ENCODE results near the gene RHBDL2.
A peak's percentile ranks its signal among the peaks of the same experiment; 100 is the strongest.

DNA sequence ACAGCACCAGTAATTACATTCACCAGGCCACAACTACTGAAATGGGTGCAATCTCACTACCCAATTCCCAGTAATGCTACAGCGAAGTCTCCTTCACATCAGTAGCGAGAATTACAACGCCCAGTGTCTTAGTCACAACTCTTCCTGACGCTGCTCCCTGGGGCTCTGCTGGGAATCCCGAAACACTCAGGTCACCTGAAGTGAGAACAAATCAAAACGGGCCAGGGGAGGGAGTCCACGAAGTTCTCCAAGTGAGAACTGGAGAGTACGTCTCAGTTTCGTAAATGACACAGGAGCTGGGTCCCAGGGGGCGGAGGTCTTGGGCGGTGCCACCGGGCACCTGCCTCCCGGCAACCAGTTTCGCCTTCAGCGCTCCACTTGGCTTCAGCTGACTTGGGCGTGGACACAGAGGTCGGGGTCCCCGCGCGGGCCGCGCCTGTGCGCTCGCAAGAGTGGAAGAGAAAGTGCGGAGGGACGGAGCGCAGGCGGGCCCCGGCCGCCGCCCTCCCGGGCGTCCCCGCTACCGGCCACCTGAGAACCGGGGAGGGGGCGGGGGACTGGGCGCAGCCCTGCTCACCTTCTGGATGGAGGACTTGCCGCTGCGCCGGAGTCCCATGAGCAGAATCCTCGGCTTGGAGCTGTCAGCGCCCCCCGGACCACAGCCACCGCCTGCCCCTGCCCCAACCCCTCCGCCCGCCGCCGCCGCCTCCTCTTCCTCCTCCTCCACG, 82.6 kb downstream of the RHBDL2 start:
- TF ChIP-seq, protein P1, sequence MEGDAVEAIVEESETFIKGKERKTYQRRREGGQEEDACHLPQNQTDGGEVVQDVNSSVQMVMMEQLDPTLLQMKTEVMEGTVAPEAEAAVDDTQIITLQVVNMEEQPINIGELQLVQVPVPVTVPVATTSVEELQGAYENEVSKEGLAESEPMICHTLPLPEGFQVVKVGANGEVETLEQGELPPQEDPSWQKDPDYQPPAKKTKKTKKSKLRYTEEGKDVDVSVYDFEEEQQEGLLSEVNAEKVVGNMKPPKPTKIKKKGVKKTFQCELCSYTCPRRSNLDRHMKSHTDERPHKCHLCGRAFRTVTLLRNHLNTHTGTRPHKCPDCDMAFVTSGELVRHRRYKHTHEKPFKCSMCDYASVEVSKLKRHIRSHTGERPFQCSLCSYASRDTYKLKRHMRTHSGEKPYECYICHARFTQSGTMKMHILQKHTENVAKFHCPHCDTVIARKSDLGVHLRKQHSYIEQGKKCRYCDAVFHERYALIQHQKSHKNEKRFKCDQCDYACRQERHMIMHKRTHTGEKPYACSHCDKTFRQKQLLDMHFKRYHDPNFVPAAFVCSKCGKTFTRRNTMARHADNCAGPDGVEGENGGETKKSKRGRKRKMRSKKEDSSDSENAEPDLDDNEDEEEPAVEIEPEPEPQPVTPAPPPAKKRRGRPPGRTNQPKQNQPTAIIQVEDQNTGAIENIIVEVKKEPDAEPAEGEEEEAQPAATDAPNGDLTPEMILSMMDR (IDR thresholded peaks at IDR 0.05): no peak
- peak in 1 of 2 donors; percentile 51 for TF ChIP-seq POLR2A (IDR thresholded peaks at IDR 0.05)
